Nephron (organoid): ENCODE results near the gene WDR3.

Experiments used
- H3K27ac Mint-ChIP-seq, 3 experiments: 2 replicates each; pipeline ENCODE4 v1.8.0; 2020; ENCODE audit warnings: mixed read lengths in 3 of 3, mild to moderate bottlenecking in 2 of 3, moderate library complexity in 1 of 3
- H3K27me3 Mint-ChIP-seq: 2 replicates; pipeline ENCODE4 v1.8.0; 2021; ENCODE audit warnings: low read depth, mild to moderate bottlenecking, moderate library complexity, mixed read lengths
- H3K36me3 Mint-ChIP-seq: 2 replicates; pipeline ENCODE4 v1.8.0; 2020; ENCODE audit warnings: low read depth, mixed read lengths
- H3K4me1 Mint-ChIP-seq: 2 replicates; pipeline ENCODE4 v1.8.0; 2020; ENCODE audit warnings: mixed read lengths
- H3K4me3 Mint-ChIP-seq, 3 experiments: 2 replicates each; pipeline ENCODE4 v1.8.0; 2020; ENCODE audit warnings: mild to moderate bottlenecking in 3 of 3, mixed read lengths in 3 of 3, moderate library complexity in 2 of 3
- H3K9me3 Mint-ChIP-seq: 2 replicates; pipeline ENCODE4 v1.8.0; 2020; ENCODE audit warnings: mixed read lengths
- CTCF ChIP-seq, 3 experiments: fragments of 200-600 bp; sonication (generic); IDR thresholded peaks; one replicate each; pipeline ENCODE4 v1.5.0; 2021; ENCODE audit warnings: antibody characterized with exemption in 3 of 3; ENCODE audit not compliant: unreplicated experiment in 3 of 3

Gene WDR3

DNA sequence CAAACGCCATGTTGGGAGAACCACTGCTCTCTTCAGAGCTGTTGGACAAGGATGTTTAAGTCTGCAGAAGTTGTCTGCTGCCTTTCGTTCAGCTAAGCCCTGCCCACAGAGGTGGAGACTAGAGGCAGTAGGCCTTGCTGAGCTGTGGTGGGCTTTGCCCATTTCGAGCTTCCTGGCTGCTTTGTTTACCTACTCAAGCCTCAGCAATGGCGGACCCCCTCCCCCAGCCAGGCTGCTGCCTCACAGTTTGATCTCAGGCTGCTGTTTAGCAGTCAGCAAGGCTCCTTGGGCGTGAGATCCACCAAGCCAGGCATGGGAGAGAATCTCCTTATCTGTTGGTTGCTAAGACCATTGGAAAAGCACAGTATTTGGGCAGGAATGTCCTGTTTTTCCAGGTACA lies 74.8 kb downstream of the WDR3 start:
- H3K4me1 Mint-ChIP-seq, result no peaks in the 10 kb centered on the region
- peaks cover 23% of the 10 kb centered on the region for H3K36me3 Mint-ChIP-seq
- no peaks in the 10 kb centered on the region for H3K27me3 Mint-ChIP-seq
- no peak overlapping the region for H3K4me3 Mint-ChIP-seq
- H3K9me3 Mint-ChIP-seq, result peaks cover 32% of the 10 kb centered on the region
- no peak overlapping the region for H3K27ac Mint-ChIP-seq
- no peak for TF ChIP-seq CTCF (IDR thresholded peaks at IDR 0.05; ENCODE audit: unreplicated experiment in 3 of 3)

- no peak for TF ChIP-seq CTCF (IDR thresholded peaks at IDR 0.05; ENCODE audit: unreplicated experiment in 3 of 3)
- H3K4me1 Mint-ChIP-seq, result no peaks in the 10 kb centered on the region
- no peak overlapping the region for H3K27ac Mint-ChIP-seq
- H3K27me3 Mint-ChIP-seq, result no peaks in the 10 kb centered on the region
- peaks cover 16% of the 10 kb centered on the region for H3K9me3 Mint-ChIP-seq
- H3K4me3 Mint-ChIP-seq, result no peak overlapping the region
- H3K36me3 Mint-ChIP-seq, result peaks cover 18% of the 10 kb centered on the region
These were observed 77.9 kb downstream of the WDR3 start for GRCh38 chr1:118007391-118007790.

GRCh38 chr1:118008011-118008410 lies 78.5 kb downstream of the WDR3 start:
- Mint-ChIP-seq H3K27ac (no peak overlapping the region), H3K4me1 (no peaks in the 10 kb centered on the region), H3K9me3 (peaks cover 11% of the 10 kb centered on the region), H3K4me3 (no peak overlapping the region), H3K27me3 (no peaks in the 10 kb centered on the region), H3K36me3 (peaks cover 14% of the 10 kb centered on the region)
- TF ChIP-seq CTCF (IDR thresholded peaks at IDR 0.05; ENCODE audit: unreplicated experiment in 3 of 3), result no peak

DNA sequence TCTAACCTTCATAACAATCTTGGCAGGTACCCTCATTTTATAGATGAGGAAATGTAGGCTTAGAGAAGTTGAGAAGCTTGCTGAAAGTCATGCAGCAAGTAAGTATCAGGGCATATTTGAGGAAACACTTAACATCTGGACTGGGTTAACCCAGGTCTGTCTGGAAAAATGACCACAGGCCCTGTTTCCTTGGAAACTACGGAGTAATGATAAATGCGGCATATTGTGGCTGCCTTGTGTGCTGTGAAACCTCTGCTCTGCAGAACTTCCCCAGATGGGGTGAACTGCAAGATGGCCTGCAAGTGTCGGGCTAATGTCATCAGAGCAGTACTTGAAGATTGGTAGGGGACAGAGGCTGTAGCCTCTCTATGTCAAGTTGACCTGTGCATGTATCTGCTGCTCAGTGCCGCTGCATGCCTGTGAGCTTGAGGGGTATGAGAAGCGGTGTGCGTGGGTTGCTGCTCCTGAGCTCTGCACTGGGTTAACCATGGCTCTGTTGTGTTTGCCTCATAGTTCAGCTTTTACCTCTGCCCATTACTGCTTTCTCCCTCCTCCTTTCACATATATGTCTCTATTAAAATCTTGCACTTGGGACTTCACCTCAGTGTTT lies 83.1 kb downstream of the WDR3 start:
- Mint-ChIP-seq H3K27me3 (no peaks in the 10 kb centered on the region), H3K36me3 (no peaks in the 10 kb centered on the region), H3K27ac (no peak overlapping the region), H3K4me3 (no peak overlapping the region), H3K4me1 (no peaks in the 10 kb centered on the region), H3K9me3 (no peaks in the 10 kb centered on the region)
- TF ChIP-seq CTCF (IDR thresholded peaks at IDR 0.05; ENCODE audit: unreplicated experiment in 3 of 3), result no peak

DNA sequence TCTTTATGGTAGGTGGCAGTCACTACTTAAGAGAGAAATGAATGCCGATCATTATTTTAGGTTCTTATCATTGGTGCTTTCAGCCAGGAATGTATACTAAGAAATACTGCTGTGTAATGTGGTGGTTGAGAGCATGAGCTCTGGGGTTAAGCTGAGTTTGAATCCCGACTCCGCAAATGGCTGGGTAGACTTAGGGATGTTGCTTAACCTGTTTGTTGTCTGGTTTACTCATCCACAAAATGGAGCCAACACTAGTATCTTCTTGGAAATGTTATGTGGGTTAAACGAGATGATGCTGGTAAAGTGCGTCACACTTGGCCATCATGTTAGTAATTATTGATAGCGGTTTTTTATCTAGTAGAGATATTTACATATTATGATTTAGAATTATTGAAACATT lies 83.8 kb downstream of the WDR3 start:
- Mint-ChIP-seq H3K36me3 (no peaks in the 10 kb centered on the region), H3K4me3 (no peak overlapping the region), H3K4me1 (no peaks in the 10 kb centered on the region), H3K27me3 (no peaks in the 10 kb centered on the region), H3K27ac (no peak overlapping the region), H3K9me3 (no peaks in the 10 kb centered on the region)
- no peak for TF ChIP-seq CTCF (IDR thresholded peaks at IDR 0.05; ENCODE audit: unreplicated experiment in 3 of 3)

GRCh38 chr1:118013938-118014337 lies 84.4 kb downstream of the WDR3 start:
- H3K27me3 Mint-ChIP-seq, result no peaks in the 10 kb centered on the region
- no peaks in the 10 kb centered on the region for H3K4me1 Mint-ChIP-seq
- no peaks in the 10 kb centered on the region for H3K36me3 Mint-ChIP-seq
- no peak for TF ChIP-seq CTCF (IDR thresholded peaks at IDR 0.05; ENCODE audit: unreplicated experiment in 3 of 3)
- H3K4me3 Mint-ChIP-seq, result no peak overlapping the region
- no peaks in the 10 kb centered on the region for H3K9me3 Mint-ChIP-seq
- no peak overlapping the region for H3K27ac Mint-ChIP-seq
